Measurements from ENCODE around the gene APAF1.

APAF1 gene

GRCh38 chr12:98783420-98783819 lies 138.3 kb downstream of the APAF1 start:
- in situ Hi-C loops (cut with MboI; ENCODE audit: low pct_unique_long_range_greater_than_20kb, low sequenced_read_pairs, unreplicated experiment), result no loop called here
- no peak for TF ChIP-seq CTCF (IDR thresholded peaks at IDR 0.05; ENCODE audit: extremely low read depth, insufficient read depth, missing control alignments)
- no peak for DNase-seq (ENCODE audit: low spot score)

All from GM13977 (cell line).